ENCODE measurements around the gene TIGIT. TPM values are rescaled to one million over a fixed set of nuclear protein-coding genes. Genes with fewer than 3 reads are reported as not detected.

Gene TIGIT
- total and polyA plus RNA-seq, 9 donors: 0.07 to 1.00 (median 0.28) TPM; not detected in 4

DNA sequence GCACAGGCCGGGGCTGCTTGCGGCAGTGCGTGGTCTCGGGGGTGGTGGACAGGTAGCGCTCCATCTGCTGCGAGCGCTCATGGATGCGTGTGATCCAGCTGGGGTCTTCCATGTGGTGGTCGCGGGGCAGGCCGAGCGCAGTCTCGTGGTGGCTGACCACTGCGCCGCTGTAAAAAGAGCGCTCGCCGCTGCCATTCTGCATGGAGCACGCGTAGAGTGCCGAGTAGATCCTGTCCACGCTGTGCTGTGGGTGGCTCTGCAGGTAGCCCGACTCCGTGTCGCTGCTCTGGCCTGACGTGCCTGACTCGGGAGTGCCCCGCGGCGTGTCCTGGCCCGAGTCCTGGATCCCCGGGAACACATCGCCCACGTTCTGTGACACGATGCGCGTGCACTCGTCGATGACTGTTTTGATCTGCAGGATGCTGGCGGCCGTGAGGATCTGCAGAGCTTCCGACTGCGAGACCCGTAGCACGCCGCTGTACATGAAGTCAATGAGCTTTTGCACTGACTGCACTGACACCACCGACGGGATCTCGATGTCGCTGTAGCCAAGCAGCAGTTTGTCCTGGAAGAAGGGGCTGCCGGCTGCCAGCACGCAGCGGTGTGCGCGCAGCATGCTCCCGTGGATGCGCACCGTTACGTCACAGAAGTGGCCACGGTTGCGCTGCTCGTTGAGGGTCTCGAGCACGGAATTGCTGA is 57.4 kb downstream of the TIGIT start:
- TF ChIP-seq EP300 (IDR thresholded peaks at IDR 0.05) (no peak), POLR2A (IDR thresholded peaks at IDR 0.05) (no peak)
- TF ChIP-seq, protein P1, sequence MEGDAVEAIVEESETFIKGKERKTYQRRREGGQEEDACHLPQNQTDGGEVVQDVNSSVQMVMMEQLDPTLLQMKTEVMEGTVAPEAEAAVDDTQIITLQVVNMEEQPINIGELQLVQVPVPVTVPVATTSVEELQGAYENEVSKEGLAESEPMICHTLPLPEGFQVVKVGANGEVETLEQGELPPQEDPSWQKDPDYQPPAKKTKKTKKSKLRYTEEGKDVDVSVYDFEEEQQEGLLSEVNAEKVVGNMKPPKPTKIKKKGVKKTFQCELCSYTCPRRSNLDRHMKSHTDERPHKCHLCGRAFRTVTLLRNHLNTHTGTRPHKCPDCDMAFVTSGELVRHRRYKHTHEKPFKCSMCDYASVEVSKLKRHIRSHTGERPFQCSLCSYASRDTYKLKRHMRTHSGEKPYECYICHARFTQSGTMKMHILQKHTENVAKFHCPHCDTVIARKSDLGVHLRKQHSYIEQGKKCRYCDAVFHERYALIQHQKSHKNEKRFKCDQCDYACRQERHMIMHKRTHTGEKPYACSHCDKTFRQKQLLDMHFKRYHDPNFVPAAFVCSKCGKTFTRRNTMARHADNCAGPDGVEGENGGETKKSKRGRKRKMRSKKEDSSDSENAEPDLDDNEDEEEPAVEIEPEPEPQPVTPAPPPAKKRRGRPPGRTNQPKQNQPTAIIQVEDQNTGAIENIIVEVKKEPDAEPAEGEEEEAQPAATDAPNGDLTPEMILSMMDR (IDR thresholded peaks at IDR 0.05): no peak
- intact Hi-C loops (cut with DNase I): no loop called here
- Histone ChIP-seq H3K36me3 (no peaks in the 10 kb centered on the region), H3K27ac (no peak overlapping the region), H3K4me3 (no peak overlapping the region), H3K27me3 (no peaks in the 10 kb centered on the region), H3K9me3 (no peaks in the 10 kb centered on the region), H3K4me1 (ENCODE audit: insufficient read depth) (no peaks in the 10 kb centered on the region)
- DNase-seq: no peak
- 96 to 98% (median 97%) methylated on average over 64 of the region's 64 CpGs for WGBS, 3 donors

DNA sequence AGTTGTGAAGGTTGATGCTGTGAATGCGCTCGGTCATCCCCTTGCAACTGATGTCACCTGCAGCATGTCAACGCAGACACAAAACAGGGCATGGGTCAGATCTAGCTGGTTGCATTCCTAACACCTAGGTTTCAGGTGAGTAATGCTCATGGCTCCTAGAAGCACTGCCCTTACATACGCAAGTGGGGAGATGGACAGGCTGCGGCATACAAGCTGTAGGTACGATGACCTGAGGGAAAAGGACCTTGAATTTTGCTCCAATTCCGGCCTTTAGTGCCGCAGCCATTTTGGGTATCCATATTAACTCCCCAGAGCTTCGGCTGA is 58.0 kb downstream of the TIGIT start:
- WGBS, 3 donors: 93 to 98% (median 97%) methylated on average over 9 of the region's 9 CpGs
- Histone ChIP-seq H3K36me3 (no peaks in the 10 kb centered on the region), H3K27me3 (no peaks in the 10 kb centered on the region), H3K9me3 (no peaks in the 10 kb centered on the region), H3K27ac (no peak overlapping the region), H3K4me1 (ENCODE audit: insufficient read depth) (no peaks in the 10 kb centered on the region), H3K4me3 (no peak overlapping the region)
- no peak for TF ChIP-seq EP300 (IDR thresholded peaks at IDR 0.05)
- TF ChIP-seq, protein P1 (IDR thresholded peaks at IDR 0.05): no peak
- no peak for TF ChIP-seq POLR2A (IDR thresholded peaks at IDR 0.05)
- no peak for DNase-seq
- intact Hi-C loops (cut with DNase I): no loop called here

DNA sequence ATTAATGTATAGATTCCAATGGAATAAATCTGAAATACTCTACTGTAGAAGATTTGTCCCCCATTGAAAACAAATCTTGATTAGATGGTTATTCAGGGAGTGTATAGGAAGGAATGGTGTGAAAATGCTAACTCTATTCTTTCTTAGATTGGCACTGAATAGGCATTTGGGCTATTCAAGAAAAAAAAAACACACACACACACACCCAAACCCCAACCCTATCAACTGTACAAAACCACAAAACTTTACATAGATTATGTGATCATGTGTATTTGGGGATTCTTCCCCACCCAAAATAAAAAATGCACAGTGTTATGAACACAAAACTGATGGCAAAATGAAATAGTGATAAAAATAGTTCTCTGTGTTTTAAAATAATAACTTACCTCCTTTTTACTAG is 61.8 kb downstream of the TIGIT start:
- intact Hi-C loops (cut with DNase I): no loop called here
- no peak for DNase-seq
- H3K27ac ChIP-seq: no peak overlapping the region
- H3K4me3 ChIP-seq: no peak overlapping the region
- H3K9me3 ChIP-seq: no peaks in the 10 kb centered on the region
- TF ChIP-seq, protein P1 (IDR thresholded peaks at IDR 0.05): no peak
- no peak for TF ChIP-seq POLR2A (IDR thresholded peaks at IDR 0.05)
- TF ChIP-seq EP300 (IDR thresholded peaks at IDR 0.05): no peak
- no peaks in the 10 kb centered on the region for H3K4me1 ChIP-seq (ENCODE audit: insufficient read depth)
- H3K27me3 ChIP-seq: no peaks in the 10 kb centered on the region
- no peaks in the 10 kb centered on the region for H3K36me3 ChIP-seq

DNA sequence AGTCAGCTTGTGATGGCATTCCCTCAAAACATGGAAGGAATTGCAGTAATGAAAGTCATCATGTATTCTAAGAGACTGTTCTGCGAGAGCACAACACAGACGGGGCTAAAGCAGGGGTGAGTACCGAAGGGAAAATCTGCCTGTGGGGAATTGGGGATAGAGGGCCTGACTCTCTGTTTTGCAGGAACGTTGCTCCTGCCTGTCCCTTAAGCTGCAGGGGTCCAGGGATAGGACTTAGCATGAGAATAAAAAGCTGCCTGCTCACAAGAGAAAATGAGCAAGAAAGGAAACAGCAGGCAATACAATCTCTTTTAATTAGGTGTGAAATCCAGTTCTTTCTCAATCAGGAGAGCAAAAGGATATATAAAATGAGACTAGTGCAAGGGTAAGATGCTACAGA is 62.2 kb downstream of the TIGIT start:
- intact Hi-C loops (cut with DNase I): no loop called here
- Histone ChIP-seq H3K4me1 (ENCODE audit: insufficient read depth) (no peaks in the 10 kb centered on the region), H3K4me3 (no peak overlapping the region), H3K36me3 (no peaks in the 10 kb centered on the region), H3K27ac (no peak overlapping the region), H3K9me3 (no peaks in the 10 kb centered on the region), H3K27me3 (no peaks in the 10 kb centered on the region)
- 63 to 70% (median 64%) methylated on average over 4 of the region's 4 CpGs for WGBS, 3 donors
- no peak for DNase-seq
- TF ChIP-seq, protein P1 (IDR thresholded peaks at IDR 0.05): no peak
- TF ChIP-seq POLR2A (IDR thresholded peaks at IDR 0.05): no peak
- TF ChIP-seq EP300 (IDR thresholded peaks at IDR 0.05): no peak

Data from ovary (tissue), 9 donors.